Measurements from ENCODE around the gene MARCHF3. TPM values are rescaled to one million over a fixed set of nuclear protein-coding genes. Genes with fewer than 3 reads are reported as not detected.

MARCHF3 gene
- total RNA-seq, 2 donors from 2014 or later: 32.5 to 33.7 TPM

DNA sequence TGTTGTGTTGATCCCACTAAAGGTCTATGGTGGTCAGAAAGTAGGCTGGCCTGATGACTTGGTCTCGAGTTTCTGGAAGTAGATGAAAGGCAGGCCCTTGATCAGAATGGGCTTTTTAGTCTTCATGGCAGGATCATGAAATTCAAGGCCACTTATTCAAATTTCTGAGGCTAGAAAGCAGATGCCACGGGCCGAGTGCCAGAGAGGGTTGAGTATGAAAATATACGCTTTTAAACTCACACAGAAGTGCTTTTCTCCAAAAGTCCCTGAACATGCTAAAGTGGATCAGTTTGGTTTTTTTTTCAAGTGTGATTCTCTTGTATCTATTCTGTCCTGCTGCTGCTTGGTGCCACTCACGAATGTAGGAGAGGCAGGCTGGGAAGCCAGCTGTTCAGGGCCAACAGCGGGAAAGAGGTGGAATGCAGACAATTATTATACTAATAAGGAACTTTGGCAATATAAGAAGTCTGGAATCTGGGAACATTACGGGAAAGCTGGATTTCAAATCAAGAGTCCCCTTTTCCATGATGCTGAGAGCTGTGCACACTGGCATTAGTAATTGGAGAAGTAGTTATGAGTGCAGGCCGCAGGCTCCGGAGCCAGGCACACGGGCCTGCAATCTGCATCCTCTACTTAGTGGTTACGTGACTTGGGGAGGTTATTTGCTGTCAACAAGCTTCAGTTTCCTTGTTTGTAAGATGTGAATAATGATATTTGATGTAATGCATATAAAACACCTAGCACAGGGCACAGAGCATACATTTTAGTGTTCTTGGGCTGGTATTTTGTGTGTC, 157.6 kb downstream of the MARCHF3 start:
- no peak overlapping the region for H3K9ac ChIP-seq (ENCODE audit: low read depth in 2 of 2, low read length in 2 of 2)
- no peak for DNase-seq
- no peaks in the 10 kb centered on the region for H3K9me3 ChIP-seq
- H3K36me3 ChIP-seq: no peaks in the 10 kb centered on the region
- H3K27me3 ChIP-seq: no peaks in the 10 kb centered on the region
- H3K4me1 ChIP-seq: no peaks in the 10 kb centered on the region
- no peak overlapping the region for H3K4me3 ChIP-seq
- no peak overlapping the region for H3K27ac ChIP-seq
- intact Hi-C loops (cut with DNase I): no loop called here
- TF ChIP-seq, protein P1, sequence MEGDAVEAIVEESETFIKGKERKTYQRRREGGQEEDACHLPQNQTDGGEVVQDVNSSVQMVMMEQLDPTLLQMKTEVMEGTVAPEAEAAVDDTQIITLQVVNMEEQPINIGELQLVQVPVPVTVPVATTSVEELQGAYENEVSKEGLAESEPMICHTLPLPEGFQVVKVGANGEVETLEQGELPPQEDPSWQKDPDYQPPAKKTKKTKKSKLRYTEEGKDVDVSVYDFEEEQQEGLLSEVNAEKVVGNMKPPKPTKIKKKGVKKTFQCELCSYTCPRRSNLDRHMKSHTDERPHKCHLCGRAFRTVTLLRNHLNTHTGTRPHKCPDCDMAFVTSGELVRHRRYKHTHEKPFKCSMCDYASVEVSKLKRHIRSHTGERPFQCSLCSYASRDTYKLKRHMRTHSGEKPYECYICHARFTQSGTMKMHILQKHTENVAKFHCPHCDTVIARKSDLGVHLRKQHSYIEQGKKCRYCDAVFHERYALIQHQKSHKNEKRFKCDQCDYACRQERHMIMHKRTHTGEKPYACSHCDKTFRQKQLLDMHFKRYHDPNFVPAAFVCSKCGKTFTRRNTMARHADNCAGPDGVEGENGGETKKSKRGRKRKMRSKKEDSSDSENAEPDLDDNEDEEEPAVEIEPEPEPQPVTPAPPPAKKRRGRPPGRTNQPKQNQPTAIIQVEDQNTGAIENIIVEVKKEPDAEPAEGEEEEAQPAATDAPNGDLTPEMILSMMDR (IDR thresholded peaks at IDR 0.05): no peak

DNA sequence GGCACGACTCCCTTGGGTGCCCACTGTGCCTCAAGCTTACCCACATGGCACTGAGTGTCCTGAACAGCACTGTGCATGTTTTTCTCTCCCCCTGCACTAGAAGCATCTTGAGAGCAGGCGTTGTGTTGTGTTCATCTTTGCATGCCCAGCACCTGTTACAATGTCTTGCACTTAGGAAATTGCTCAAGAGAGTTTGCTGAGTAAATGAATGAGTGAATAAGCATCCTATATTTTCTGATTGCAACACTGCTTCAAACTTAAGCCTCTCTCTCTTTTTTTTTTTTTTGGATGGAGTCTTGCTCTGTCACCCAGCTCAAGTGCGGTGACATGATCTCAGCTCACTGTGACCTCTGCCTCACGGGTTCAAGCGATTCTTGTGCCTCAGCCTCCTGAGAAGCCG, 158.9 kb downstream of the MARCHF3 start:
- H3K4me1 ChIP-seq: no peaks in the 10 kb centered on the region
- intact Hi-C loops (cut with DNase I): no loop called here
- no peak overlapping the region for H3K9ac ChIP-seq (ENCODE audit: low read depth in 2 of 2, low read length in 2 of 2)
- no peak overlapping the region for H3K27ac ChIP-seq
- no peaks in the 10 kb centered on the region for H3K9me3 ChIP-seq
- no peaks in the 10 kb centered on the region for H3K27me3 ChIP-seq
- TF ChIP-seq, protein P1 (IDR thresholded peaks at IDR 0.05): no peak
- H3K4me3 ChIP-seq: no peak overlapping the region
- H3K36me3 ChIP-seq: no peaks in the 10 kb centered on the region
- DNase-seq: no peak

DNA sequence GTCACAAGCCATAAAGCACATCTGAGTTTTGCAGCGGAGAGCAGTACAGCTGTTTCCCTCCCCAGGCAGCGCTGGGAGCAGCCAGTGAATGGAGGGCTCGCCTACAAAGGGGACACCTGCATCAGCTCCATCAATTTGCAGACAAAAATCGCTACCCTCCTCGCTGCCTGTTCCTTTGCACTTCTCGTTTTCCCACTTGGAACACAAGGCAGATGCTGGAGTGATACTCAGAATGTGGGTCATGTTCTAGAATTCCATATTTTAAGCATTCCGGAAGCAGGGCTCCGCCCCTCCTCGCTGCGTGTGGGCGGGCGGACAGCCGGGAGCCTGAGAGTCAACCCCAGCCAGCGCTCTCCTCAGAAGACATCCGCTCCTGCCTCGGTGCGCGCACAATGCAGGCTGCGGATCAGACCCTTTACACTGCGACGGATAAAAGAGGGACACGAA, 161.3 kb downstream of the MARCHF3 start:
- DNase-seq: no peak
- intact Hi-C loops (cut with DNase I): no loop called here
- H3K27ac ChIP-seq: no peak overlapping the region
- H3K4me3 ChIP-seq: no peak overlapping the region
- H3K27me3 ChIP-seq: no peaks in the 10 kb centered on the region
- no peaks in the 10 kb centered on the region for H3K9me3 ChIP-seq
- TF ChIP-seq, protein P1 (IDR thresholded peaks at IDR 0.05): no peak
- no peak overlapping the region for H3K9ac ChIP-seq (ENCODE audit: low read depth in 2 of 2, low read length in 2 of 2)
- no peaks in the 10 kb centered on the region for H3K4me1 ChIP-seq
- no peaks in the 10 kb centered on the region for H3K36me3 ChIP-seq

DNA sequence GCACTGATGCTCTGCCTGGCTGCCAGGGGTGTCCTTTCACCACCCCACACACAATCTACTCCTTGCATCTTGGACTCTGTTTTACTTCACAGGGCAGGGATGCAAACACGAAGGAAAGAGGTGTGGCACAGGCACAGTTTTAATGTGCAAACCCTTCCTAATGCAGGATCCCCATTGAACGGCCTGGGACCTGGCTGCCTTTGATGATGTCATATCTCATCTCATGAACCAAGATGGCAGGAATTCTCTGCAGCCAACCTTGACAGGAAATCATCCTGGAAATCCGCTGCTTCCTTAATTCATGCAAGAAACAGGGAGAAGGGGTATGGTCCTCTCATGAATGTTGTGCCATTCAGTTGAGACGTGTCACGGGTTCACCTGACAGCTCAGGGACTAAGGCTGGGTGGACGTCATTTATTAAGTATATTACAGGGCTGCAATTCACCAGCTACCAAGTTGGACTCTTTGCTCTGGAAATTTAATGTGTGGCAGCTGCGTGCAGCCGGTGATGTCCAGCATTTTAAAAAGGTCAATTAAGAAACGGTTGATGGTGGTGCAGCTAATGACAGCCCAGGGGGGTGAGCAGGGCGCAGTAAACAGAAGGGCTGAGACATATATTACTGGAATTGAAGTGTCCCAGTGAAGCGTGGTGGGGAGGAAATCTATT, 161.9 kb downstream of the MARCHF3 start:
- Histone ChIP-seq H3K36me3 (no peaks in the 10 kb centered on the region), H3K27ac (no peak overlapping the region), H3K4me3 (no peak overlapping the region), H3K9me3 (no peaks in the 10 kb centered on the region), H3K9ac (ENCODE audit: low read depth in 2 of 2, low read length in 2 of 2) (no peak overlapping the region), H3K27me3 (no peaks in the 10 kb centered on the region), H3K4me1 (no peaks in the 10 kb centered on the region)
- TF ChIP-seq, protein P1 (IDR thresholded peaks at IDR 0.05): no peak
- no peak for DNase-seq
- intact Hi-C loops (cut with DNase I): no loop called here

DNA sequence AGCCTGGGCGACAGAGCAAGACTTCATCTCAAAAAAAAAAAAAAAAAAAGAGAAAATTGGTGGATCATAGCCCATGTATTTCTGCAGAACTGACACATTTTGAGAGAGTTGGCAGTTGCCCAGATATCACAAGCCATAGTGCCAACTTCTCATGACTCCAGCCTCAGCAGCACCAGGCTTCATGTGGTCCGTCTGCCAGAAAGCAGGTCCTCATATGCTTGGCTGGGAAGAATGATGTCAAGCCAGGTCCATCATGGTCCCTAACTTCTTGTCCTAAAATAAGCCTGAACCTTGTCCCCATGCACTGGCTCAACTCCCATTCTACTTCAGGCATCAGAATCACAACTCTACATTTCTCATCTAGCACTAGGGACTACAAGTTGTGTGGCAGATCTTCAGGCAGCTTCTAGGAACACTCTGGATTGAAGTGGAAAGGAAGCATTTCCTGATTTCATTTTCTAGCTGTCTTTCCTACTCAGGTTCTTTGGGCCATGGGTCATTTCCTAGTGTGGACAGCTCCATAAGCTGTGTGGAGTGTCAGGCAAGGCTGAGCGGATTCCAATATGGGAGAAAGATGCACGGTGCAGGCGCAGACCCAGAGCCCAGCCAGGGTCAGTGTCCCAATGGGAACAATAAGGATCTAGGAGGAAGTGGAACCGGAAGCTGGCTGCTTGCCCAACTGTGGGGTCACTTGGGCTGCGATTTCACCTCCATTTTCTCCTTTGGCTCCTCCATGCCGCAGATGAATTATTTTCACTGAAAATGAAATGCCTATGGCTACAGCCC, 163.3 kb downstream of the MARCHF3 start:
- H3K27me3 ChIP-seq: no peaks in the 10 kb centered on the region
- no peaks in the 10 kb centered on the region for H3K36me3 ChIP-seq
- intact Hi-C loops (cut with DNase I): no loop called here
- H3K27ac ChIP-seq: no peak overlapping the region
- H3K9ac ChIP-seq (ENCODE audit: low read depth in 2 of 2, low read length in 2 of 2): no peak overlapping the region
- no peaks in the 10 kb centered on the region for H3K4me1 ChIP-seq
- no peaks in the 10 kb centered on the region for H3K9me3 ChIP-seq
- TF ChIP-seq, protein P1 (IDR thresholded peaks at IDR 0.05): no peak
- H3K4me3 ChIP-seq: no peak overlapping the region
- no peak for DNase-seq
